Thyroid gland (tissue), 4 donors: Measurements from ENCODE around the gene UBR4.

Experiments used
- CTCF ChIP-seq, 6 experiments: fragments of 200-600 bp in 3 of 6; fragments of 450-650 bp in 3 of 6; sonication (generic) in 3 of 6; IDR thresholded peaks; one replicate each; pipeline ENCODE4 v1.5.1; 2016 to 2019; ENCODE audit warnings: antibody characterized with exemption in 6 of 6, mild to moderate bottlenecking in 2 of 6, inconsistent platforms in 1 of 6, moderate library complexity in 1 of 6
- POLR2A ChIP-seq, 2 donors: fragments of 450-650 bp; IDR thresholded peaks; one replicate each; pipeline ENCODE4 v1.6.1; 2017; ENCODE audit warnings: antibody characterized with exemption in 2 of 2, mild to moderate bottlenecking in 2 of 2, moderate library complexity in 1 of 2

- TF ChIP-seq CTCF (IDR thresholded peaks at IDR 0.05) (no peak), POLR2A (IDR thresholded peaks at IDR 0.05) (no peak)
These were observed 87.4 kb downstream of the UBR4 start for GRCh38 chr1:19122668-19123067.
